Natural killer cell (primary cell): ENCODE measurements around the gene CACNA1C. TPM values are rescaled to one million over a fixed set of nuclear protein-coding genes. Genes with fewer than 3 reads are reported as not detected.

ENCODE experiments used
- ATAC-seq, 3 donors: fragments of 150-1000 bp in 2 of 3; fragments of 200-7000 bp in 1 of 3; cut with Tn5 transposase; 1 replicate in 1 of 3; 2 replicates in 2 of 3; pipeline ENCODE4 v1.10.0; 2021; ENCODE audit warnings: mild to moderate bottlenecking in 2 of 3, moderate library complexity in 2 of 3
- DNase-seq, 2 donors: peaks; one replicate each; pipeline versions ENCODE4 v3.0.0 to v3.0.0-alpha.2; 2013 to 2021; ENCODE audit warnings: mixed read lengths in 1 of 2
- H3K27ac ChIP-seq: one replicate; pipeline ENCODE4 v1.5.1; 2013; ENCODE audit warnings: mild to moderate bottlenecking, low read length
- H3K27me3 ChIP-seq: one replicate; pipeline ENCODE4 v1.6.1; 2013; ENCODE audit warnings: low read length; ENCODE audit not compliant: control insufficient read depth, insufficient read depth
- H3K36me3 ChIP-seq: one replicate; pipeline ENCODE4 v1.6.1; 2013; ENCODE audit warnings: low read length; ENCODE audit not compliant: control insufficient read depth, insufficient read depth
- H3K4me1 ChIP-seq: one replicate; pipeline ENCODE4 v1.6.1; 2013; ENCODE audit warnings: low read length; ENCODE audit not compliant: control insufficient read depth, insufficient read depth
- H3K4me3 ChIP-seq: one replicate; pipeline ENCODE4 v1.5.1; 2013; ENCODE audit warnings: low read length
- H3K9me3 ChIP-seq: one replicate; pipeline ENCODE4 v1.6.1; 2013; ENCODE audit warnings: low read length; ENCODE audit not compliant: control insufficient read depth, insufficient read depth
- H3K27ac Mint-ChIP-seq, 2 donors: one replicate each; pipeline ENCODE4 v1.8.0; 2022; ENCODE audit warnings: mild to moderate bottlenecking in 2 of 2, mixed read lengths in 2 of 2, moderate library complexity in 1 of 2
- H3K27me3 Mint-ChIP-seq, 2 donors: one replicate each; pipeline ENCODE4 v1.8.0; 2022; ENCODE audit warnings: low read depth in 2 of 2, mixed read lengths in 2 of 2
- H3K36me3 Mint-ChIP-seq: one replicate; pipeline ENCODE4 v1.8.0; 2022; ENCODE audit warnings: mixed read lengths
- H3K4me1 Mint-ChIP-seq, 2 donors: one replicate each; pipeline ENCODE4 v1.8.0; 2022; ENCODE audit warnings: mixed read lengths in 2 of 2
- H3K4me3 Mint-ChIP-seq: one replicate; pipeline ENCODE4 v1.8.0; 2022; ENCODE audit warnings: mild to moderate bottlenecking, moderate library complexity, mixed read lengths
- H3K9me3 Mint-ChIP-seq, 2 donors: one replicate each; pipeline ENCODE4 v1.8.0; 2022; ENCODE audit warnings: mixed read lengths in 2 of 2
- WGBS: methylation state at CpG from one replicate; pipeline ENCODE4 v1.1.7; 2013; ENCODE audit warnings: missing lambda C conversion rate; ENCODE audit not compliant: insufficient coverage; 5-methylcytosine and 5-hydroxymethylcytosine counted together
- intact Hi-C: fragments of 100-400 bp; cut with micrococcal nuclease; formaldehyde crosslinking; loops from one replicate; pipeline ENCODE4 v1.14.2; 2022
- total RNA-seq, 4 donors: library from RNA; stranded (reverse); fragments of 120-200 nt in 1 of 4; gene quantifications; one replicate each; pipeline versions ENCODE4 v1.2.3 to v1.2.4, GENCODE V29; 2013 to 2022
- TF ChIP-seq, protein P1 (sequence below): fragments of 200-600 bp; IDR thresholded peaks from one replicate; pipeline ENCODE4 v1.8.0; 2022; ENCODE audit warnings: antibody characterized with exemption

CACNA1C gene
- total RNA-seq, 3 donors from 2014 or later (not counting 1 experiment from before 2014, with no cell fraction given) = 0.07 to 0.35 (median 0.08) TPM

DNA sequence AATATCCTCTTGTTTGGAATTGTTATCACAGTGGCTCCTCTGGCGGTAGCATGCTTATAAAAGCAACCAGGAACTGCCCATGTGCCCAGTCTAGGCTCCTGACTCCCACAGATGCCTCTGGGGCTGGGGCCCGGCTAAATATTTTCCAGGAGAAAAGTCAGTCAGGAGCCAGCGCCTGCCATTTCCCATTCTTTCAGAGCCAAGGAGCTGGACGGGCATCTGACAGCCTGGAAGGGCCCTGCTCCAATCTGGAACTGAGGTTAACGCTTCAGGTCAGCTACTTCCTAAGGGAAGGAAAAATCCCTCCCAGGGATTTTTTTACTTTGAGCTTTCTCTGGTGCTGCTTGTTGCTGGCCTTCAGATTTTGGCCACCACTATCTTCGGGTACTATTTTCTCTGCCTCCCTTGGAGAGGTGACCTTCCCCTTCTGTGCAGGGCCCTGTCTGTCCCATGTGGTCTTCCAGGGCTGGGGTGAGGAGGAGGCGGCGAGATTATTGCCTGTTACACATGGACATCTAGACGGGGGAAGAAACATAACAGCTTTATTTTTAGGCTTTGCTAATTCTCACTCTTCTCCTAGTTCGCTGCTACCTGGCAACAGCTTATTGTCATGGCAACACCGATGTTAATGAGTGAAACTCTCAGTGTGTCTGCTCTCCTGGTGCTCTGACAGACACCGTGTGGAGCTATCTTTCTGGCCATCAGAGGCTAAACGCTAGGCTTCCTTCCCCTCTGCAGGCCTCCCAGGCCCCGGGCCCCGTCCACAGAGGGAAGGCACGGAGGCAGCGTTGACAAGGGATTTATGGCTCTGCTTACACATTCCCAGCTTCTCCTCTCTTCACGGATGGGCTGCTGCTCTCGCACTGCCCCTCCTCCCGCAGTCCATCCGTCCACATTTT is 160.4 kb downstream of the CACNA1C start:
- Mint-ChIP-seq H3K27me3 (peaks cover 15 to 26% of the 10 kb centered on the region in 2 donors), H3K4me1 (no peaks in the 10 kb centered on the region), H3K27ac (no peak overlapping the region), H3K4me3 (no peak overlapping the region), H3K36me3 (no peaks in the 10 kb centered on the region), H3K9me3 (no peaks in the 10 kb centered on the region)
- ATAC-seq (no peak), DNase-seq (no peak)
- Histone ChIP-seq H3K9me3 (no peaks in the 10 kb centered on the region), H3K36me3 (no peaks in the 10 kb centered on the region), H3K27ac (no peak overlapping the region), H3K4me3 (no peak overlapping the region), H3K27me3 (no peaks in the 10 kb centered on the region), H3K4me1 (no peaks in the 10 kb centered on the region)
- WGBS = 48% methylated on average over 20 of the region's 21 CpGs
- intact Hi-C loops = no loop called here
- TF ChIP-seq, protein P1, sequence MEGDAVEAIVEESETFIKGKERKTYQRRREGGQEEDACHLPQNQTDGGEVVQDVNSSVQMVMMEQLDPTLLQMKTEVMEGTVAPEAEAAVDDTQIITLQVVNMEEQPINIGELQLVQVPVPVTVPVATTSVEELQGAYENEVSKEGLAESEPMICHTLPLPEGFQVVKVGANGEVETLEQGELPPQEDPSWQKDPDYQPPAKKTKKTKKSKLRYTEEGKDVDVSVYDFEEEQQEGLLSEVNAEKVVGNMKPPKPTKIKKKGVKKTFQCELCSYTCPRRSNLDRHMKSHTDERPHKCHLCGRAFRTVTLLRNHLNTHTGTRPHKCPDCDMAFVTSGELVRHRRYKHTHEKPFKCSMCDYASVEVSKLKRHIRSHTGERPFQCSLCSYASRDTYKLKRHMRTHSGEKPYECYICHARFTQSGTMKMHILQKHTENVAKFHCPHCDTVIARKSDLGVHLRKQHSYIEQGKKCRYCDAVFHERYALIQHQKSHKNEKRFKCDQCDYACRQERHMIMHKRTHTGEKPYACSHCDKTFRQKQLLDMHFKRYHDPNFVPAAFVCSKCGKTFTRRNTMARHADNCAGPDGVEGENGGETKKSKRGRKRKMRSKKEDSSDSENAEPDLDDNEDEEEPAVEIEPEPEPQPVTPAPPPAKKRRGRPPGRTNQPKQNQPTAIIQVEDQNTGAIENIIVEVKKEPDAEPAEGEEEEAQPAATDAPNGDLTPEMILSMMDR = no peak

GRCh38 chr12:2214411-2214810 is 161.6 kb downstream of the CACNA1C start:
- Histone ChIP-seq H3K27me3 (no peaks in the 10 kb centered on the region), H3K4me3 (no peak overlapping the region), H3K36me3 (no peaks in the 10 kb centered on the region), H3K4me1 (no peaks in the 10 kb centered on the region), H3K9me3 (no peaks in the 10 kb centered on the region), H3K27ac (no peak overlapping the region)
- DNase-seq (no peak), ATAC-seq (no peak)
- Mint-ChIP-seq H3K27me3 (peaks cover 16 to 29% of the 10 kb centered on the region in 2 donors), H3K4me1 (no peaks in the 10 kb centered on the region), H3K4me3 (no peak overlapping the region), H3K36me3 (no peaks in the 10 kb centered on the region), H3K9me3 (no peaks in the 10 kb centered on the region), H3K27ac (no peak overlapping the region)
- intact Hi-C loops = no loop called here
- TF ChIP-seq, protein P1 = no peak
- WGBS = 80% methylated on average over 8 of the region's 8 CpGs

- Mint-ChIP-seq H3K27ac (no peak overlapping the region), H3K36me3 (no peaks in the 10 kb centered on the region)
- TF ChIP-seq, protein P1 = no peak
These were observed 163.1 kb downstream of the CACNA1C start for GRCh38 chr12:2215709-2216560.

More at GRCh38 chr12:2215709-2216560, 163.1 kb downstream of the CACNA1C start:
- Mint-ChIP-seq H3K9me3 (no peaks in the 10 kb centered on the region), H3K27me3 (peaks cover 16 to 36% of the 10 kb centered on the region in 2 donors), H3K4me3 (no peak overlapping the region), H3K4me1 (no peaks in the 10 kb centered on the region)
- ATAC-seq (no peak), DNase-seq (no peak)
- intact Hi-C loops = no loop called here
- no peaks in the 10 kb centered on the region for H3K4me1 ChIP-seq
- H3K27me3 ChIP-seq = no peaks in the 10 kb centered on the region
- H3K9me3 ChIP-seq = no peaks in the 10 kb centered on the region
- H3K36me3 ChIP-seq = no peaks in the 10 kb centered on the region
- no peak overlapping the region for H3K4me3 ChIP-seq
- H3K27ac ChIP-seq = no peak overlapping the region
- WGBS = 88% methylated on average over 11 of the region's 11 CpGs
